Measurements from ENCODE around the gene FLT4. TPM values are rescaled to one million over a fixed set of nuclear protein-coding genes. Genes with fewer than 3 reads are reported as not detected.

Gene FLT4
- polyA plus RNA-seq, 1 donor (not counting 4 experiments of a cell fraction or from before 2014, with no cell fraction given), result not detected

- H3K36me3 ChIP-seq (ENCODE audit: control insufficient read depth in 2 of 2, extremely low read depth in 1 of 2, insufficient read depth in 2 of 2, low read length in 2 of 2), result no peaks in the 10 kb centered on the region
- dilution Hi-C loops (cut with MboI; ENCODE audit: extremely low pct_ligation_motif_present, low sequenced_read_pairs), result no loop called here
- no peak for TF ChIP-seq CTCF (optimal IDR thresholded peaks at IDR 0.05 in 1 of 3, IDR thresholded peaks at IDR 0.05 in 1 of 3, conservative IDR thresholded peaks at IDR 0.05 in 1 of 3; ENCODE audit: extremely low read depth in 1 of 3, insufficient read depth in 2 of 3, low read length in 3 of 3)
- TF ChIP-seq EZH2 (IDR thresholded peaks at IDR 0.05; ENCODE audit: low read length), result no peak
- no peak for DNase-seq (ENCODE audit: low read depth, low spot score)
- no peak overlapping the region for H3K4me2 ChIP-seq (ENCODE audit: control insufficient read depth, extremely low read depth, insufficient read depth, low read depth, low read length)
- H3K9me3 ChIP-seq (ENCODE audit: control insufficient read depth, low read depth, low read length), result no peaks in the 10 kb centered on the region
- no peaks in the 10 kb centered on the region for H3K4me1 ChIP-seq (ENCODE audit: control insufficient read depth, extremely low read depth, insufficient read depth, low read length)
- H4K20me1 ChIP-seq (ENCODE audit: control insufficient read depth, extremely low read depth, insufficient read depth, low read length), result peaks cover 2% of the 10 kb centered on the region
- FAIRE-seq, result no peak
- H3K9ac ChIP-seq (ENCODE audit: control insufficient read depth, extremely low read depth, insufficient read depth, low read length), result no peak overlapping the region
- no peaks in the 10 kb centered on the region for H3K27me3 ChIP-seq (ENCODE audit: control insufficient read depth, extremely low read depth, insufficient read depth, low read length)
- no peaks in the 10 kb centered on the region for H3K79me2 ChIP-seq (ENCODE audit: control insufficient read depth, insufficient read depth, low read length)
- H3K27ac ChIP-seq (ENCODE audit: control insufficient read depth, insufficient read depth, low read length), result no peak overlapping the region
- no peaks in the 10 kb centered on the region for H3K9me1 ChIP-seq (ENCODE audit: control insufficient read depth, extremely low read depth, insufficient read depth, low read length)
- no peak overlapping the region for H3K4me3 ChIP-seq (ENCODE audit: control insufficient read depth in 2 of 3, extremely low read depth in 1 of 3, insufficient read depth in 2 of 3, low read depth in 1 of 3, low read length in 3 of 3)
- no peak overlapping the region for H2AFZ ChIP-seq (ENCODE audit: control insufficient read depth, low read length)
Observed at GRCh38 chr5:180609817-180610550, 39.4 kb downstream of the FLT4 start.

- Histone ChIP-seq H3K9ac (ENCODE audit: control insufficient read depth, extremely low read depth, insufficient read depth, low read length) (no peak overlapping the region), H3K9me1 (ENCODE audit: control insufficient read depth, extremely low read depth, insufficient read depth, low read length) (no peaks in the 10 kb centered on the region), H3K36me3 (ENCODE audit: control insufficient read depth in 2 of 2, extremely low read depth in 1 of 2, insufficient read depth in 2 of 2, low read length in 2 of 2) (no peaks in the 10 kb centered on the region), H3K9me3 (ENCODE audit: control insufficient read depth, low read depth, low read length) (no peaks in the 10 kb centered on the region), H3K4me3 (ENCODE audit: control insufficient read depth in 2 of 3, extremely low read depth in 1 of 3, insufficient read depth in 2 of 3, low read depth in 1 of 3, low read length in 3 of 3) (no peak overlapping the region), H3K27me3 (ENCODE audit: control insufficient read depth, extremely low read depth, insufficient read depth, low read length) (no peaks in the 10 kb centered on the region), H3K27ac (ENCODE audit: control insufficient read depth, insufficient read depth, low read length) (no peak overlapping the region), H4K20me1 (ENCODE audit: control insufficient read depth, extremely low read depth, insufficient read depth, low read length) (peaks cover 2% of the 10 kb centered on the region), H3K79me2 (ENCODE audit: control insufficient read depth, insufficient read depth, low read length) (no peaks in the 10 kb centered on the region), H2AFZ (ENCODE audit: control insufficient read depth, low read length) (no peak overlapping the region), H3K4me2 (ENCODE audit: control insufficient read depth, extremely low read depth, insufficient read depth, low read depth, low read length) (no peak overlapping the region), H3K4me1 (ENCODE audit: control insufficient read depth, extremely low read depth, insufficient read depth, low read length) (no peaks in the 10 kb centered on the region)
- dilution Hi-C loops (cut with MboI; ENCODE audit: extremely low pct_ligation_motif_present, low sequenced_read_pairs), result no loop called here
- TF ChIP-seq EZH2 (IDR thresholded peaks at IDR 0.05; ENCODE audit: low read length) (no peak), CTCF (optimal IDR thresholded peaks at IDR 0.05 in 1 of 3, IDR thresholded peaks at IDR 0.05 in 1 of 3, conservative IDR thresholded peaks at IDR 0.05 in 1 of 3; ENCODE audit: extremely low read depth in 1 of 3, insufficient read depth in 2 of 3, low read length in 3 of 3) (no peak)
- DNase-seq (ENCODE audit: low read depth, low spot score) (no peak), FAIRE-seq (no peak)
Observed at GRCh38 chr5:180609386-180609785, 40.0 kb downstream of the FLT4 start.
